Measurements from ENCODE around the gene MID1. TPM values are rescaled to one million over a fixed set of nuclear protein-coding genes. Genes with fewer than 3 reads are reported as not detected.

The MID1 gene
- total RNA-seq, 1 donor from 2014 or later: 31.2 TPM

GRCh38 chrX:10474510-10474909 lies 145.9 kb downstream of the MID1 start:
- Histone ChIP-seq H3K9me3 (ENCODE audit: insufficient read depth, low read depth, low read length) (no peaks in the 10 kb centered on the region), H3K9ac (ENCODE audit: low read length) (no peak overlapping the region), H3K36me3 (ENCODE audit: insufficient read depth, low read length) (peaks cover 16% of the 10 kb centered on the region), H3K4me3 (ENCODE audit: insufficient read depth, low read depth, low read length) (no peak overlapping the region), H3K4me1 (ENCODE audit: insufficient read depth, low read length) (no peaks in the 10 kb centered on the region), H3K4me2 (ENCODE audit: low read length) (no peak overlapping the region), H3K79me2 (ENCODE audit: insufficient read depth, low read length) (no peaks in the 10 kb centered on the region), H3K27ac (ENCODE audit: low read depth, low read length) (no peak overlapping the region), H3K27me3 (ENCODE audit: insufficient read depth, low read length) (no peaks in the 10 kb centered on the region), H4K20me1 (ENCODE audit: insufficient read depth, low read length) (no peaks in the 10 kb centered on the region), H2AFZ (ENCODE audit: low read depth, low read length) (no peak overlapping the region)
- Mint-ChIP-seq H3K36me3 (ENCODE audit: low read depth, unreplicated experiment) (no peaks in the 10 kb centered on the region), H3K27me3 (ENCODE audit: low read depth, unreplicated experiment) (no peaks in the 10 kb centered on the region), H3K4me3 (ENCODE audit: unreplicated experiment) (no peak overlapping the region), H3K27ac (ENCODE audit: unreplicated experiment) (no peak overlapping the region), H3K4me1 (ENCODE audit: low read depth, unreplicated experiment) (no peaks in the 10 kb centered on the region), H3K9me3 (ENCODE audit: unreplicated experiment) (no peaks in the 10 kb centered on the region)
- DNase-seq (ENCODE audit: low read depth): no peak
- FAIRE-seq: peak; percentile 88
- TF ChIP-seq CTCF (IDR thresholded peaks at IDR 0.05; ENCODE audit: insufficient read depth, low read depth, low read length) (no peak), EZH2 (IDR thresholded peaks at IDR 0.05; ENCODE audit: insufficient read depth, low read length) (no peak)

- Mint-ChIP-seq H3K36me3 (ENCODE audit: low read depth, unreplicated experiment) (peaks cover 2% of the 10 kb centered on the region), H3K27me3 (ENCODE audit: low read depth, unreplicated experiment) (no peaks in the 10 kb centered on the region), H3K4me1 (ENCODE audit: low read depth, unreplicated experiment) (peaks cover 5% of the 10 kb centered on the region), H3K27ac (ENCODE audit: unreplicated experiment) (no peak overlapping the region), H3K9me3 (ENCODE audit: unreplicated experiment) (no peaks in the 10 kb centered on the region), H3K4me3 (ENCODE audit: unreplicated experiment) (no peak overlapping the region)
- peaks cover 15% of the 10 kb centered on the region for H3K36me3 ChIP-seq (ENCODE audit: insufficient read depth, low read length)
- H3K4me2 ChIP-seq (ENCODE audit: low read length): no peak overlapping the region
- no peak overlapping the region for H3K4me3 ChIP-seq (ENCODE audit: insufficient read depth, low read depth, low read length)
- no peaks in the 10 kb centered on the region for H3K79me2 ChIP-seq (ENCODE audit: insufficient read depth, low read length)
- H3K9ac ChIP-seq (ENCODE audit: low read length): no peak overlapping the region
- no peak overlapping the region for H2AFZ ChIP-seq (ENCODE audit: low read depth, low read length)
- H3K27ac ChIP-seq (ENCODE audit: low read depth, low read length): no peak overlapping the region
- peak; percentile 94 for FAIRE-seq
- H3K27me3 ChIP-seq (ENCODE audit: insufficient read depth, low read length): no peaks in the 10 kb centered on the region
- H3K9me3 ChIP-seq (ENCODE audit: insufficient read depth, low read depth, low read length): no peaks in the 10 kb centered on the region
- no peak for TF ChIP-seq CTCF (IDR thresholded peaks at IDR 0.05; ENCODE audit: insufficient read depth, low read depth, low read length)
- H4K20me1 ChIP-seq (ENCODE audit: insufficient read depth, low read length): no peaks in the 10 kb centered on the region
- peaks cover 5% of the 10 kb centered on the region for H3K4me1 ChIP-seq (ENCODE audit: insufficient read depth, low read length)
- DNase-seq (ENCODE audit: low read depth): no peak
Measured at GRCh38 chrX:10471418-10471817, 149.0 kb downstream of the MID1 start.

- Histone ChIP-seq H3K4me2 (ENCODE audit: low read length) (no peak overlapping the region), H3K9me3 (ENCODE audit: insufficient read depth, low read depth, low read length) (no peaks in the 10 kb centered on the region), H3K9ac (ENCODE audit: low read length) (no peak overlapping the region), H3K4me1 (ENCODE audit: insufficient read depth, low read length) (peaks cover 5% of the 10 kb centered on the region), H4K20me1 (ENCODE audit: insufficient read depth, low read length) (no peaks in the 10 kb centered on the region), H2AFZ (ENCODE audit: low read depth, low read length) (no peak overlapping the region), H3K79me2 (ENCODE audit: insufficient read depth, low read length) (no peaks in the 10 kb centered on the region), H3K27me3 (ENCODE audit: insufficient read depth, low read length) (no peaks in the 10 kb centered on the region), H3K36me3 (ENCODE audit: insufficient read depth, low read length) (peaks cover 15% of the 10 kb centered on the region), H3K27ac (ENCODE audit: low read depth, low read length) (no peak overlapping the region), H3K4me3 (ENCODE audit: insufficient read depth, low read depth, low read length) (no peak overlapping the region)
- Mint-ChIP-seq H3K27me3 (ENCODE audit: low read depth, unreplicated experiment) (no peaks in the 10 kb centered on the region), H3K27ac (ENCODE audit: unreplicated experiment) (no peak overlapping the region), H3K9me3 (ENCODE audit: unreplicated experiment) (no peaks in the 10 kb centered on the region), H3K4me1 (ENCODE audit: low read depth, unreplicated experiment) (peaks cover 5% of the 10 kb centered on the region), H3K36me3 (ENCODE audit: low read depth, unreplicated experiment) (peaks cover 2% of the 10 kb centered on the region), H3K4me3 (ENCODE audit: unreplicated experiment) (no peak overlapping the region)
- DNase-seq (ENCODE audit: low read depth): no peak
- FAIRE-seq: no peak
- TF ChIP-seq EZH2 (IDR thresholded peaks at IDR 0.05; ENCODE audit: insufficient read depth, low read length) (no peak), CTCF (IDR thresholded peaks at IDR 0.05; ENCODE audit: insufficient read depth, low read depth, low read length) (no peak)
Measured at GRCh38 chrX:10470009-10470408, 150.4 kb downstream of the MID1 start.

Measured in astrocyte (in vitro differentiated cells and primary cell).